ENCODE measurements around the gene LRRK2. TPM values are rescaled to one million over a fixed set of nuclear protein-coding genes. Genes with fewer than 3 reads are reported as not detected.

LRRK2 gene
- total RNA-seq, 2 donors from 2014 or later = 28.8 to 32.0 TPM

GRCh38 chr12:40314927-40315326 lies 90.1 kb downstream of the LRRK2 start:
- DNase-seq (ENCODE audit: low spot score) = no peak
- ATAC-seq (ENCODE audit: insufficient number of reproducible peaks, low FRiP score, low read depth) = no peak
- Histone ChIP-seq H3K27me3 (replicated peaks; ENCODE audit: insufficient read depth) (no peaks in the 10 kb centered on the region), H3K9me3 (no peaks in the 10 kb centered on the region), H3K4me1 (ENCODE audit: control insufficient read depth in 1 of 2, low read depth in 2 of 2) (no peaks in the 10 kb centered on the region), H3K36me3 (peaks cover 6% of the 10 kb centered on the region), H3K27ac (no peak overlapping the region), H3K4me3 (no peak overlapping the region)
- no peak for TF ChIP-seq CTCF (IDR thresholded peaks at IDR 0.05)

- no peaks in the 10 kb centered on the region for H3K27me3 ChIP-seq (replicated peaks; ENCODE audit: insufficient read depth)
- no peaks in the 10 kb centered on the region for H3K9me3 ChIP-seq
- H3K4me1 ChIP-seq (ENCODE audit: control insufficient read depth in 1 of 2, low read depth in 2 of 2) = no peaks in the 10 kb centered on the region
- no peak for TF ChIP-seq CTCF (IDR thresholded peaks at IDR 0.05)
- H3K4me3 ChIP-seq = no peak overlapping the region
- DNase-seq (ENCODE audit: low spot score) (no peak), ATAC-seq (ENCODE audit: insufficient number of reproducible peaks, low FRiP score, low read depth) (no peak)
- H3K36me3 ChIP-seq = peaks cover 2% of the 10 kb centered on the region
- no peak overlapping the region for H3K27ac ChIP-seq
Measured at GRCh38 chr12:40315375-40315774, 90.6 kb downstream of the LRRK2 start.

GRCh38 chr12:40324261-40324660 lies 99.5 kb downstream of the LRRK2 start:
- no peaks in the 10 kb centered on the region for H3K27me3 ChIP-seq (replicated peaks; ENCODE audit: insufficient read depth)
- no peak overlapping the region for H3K27ac ChIP-seq
- ATAC-seq (ENCODE audit: insufficient number of reproducible peaks, low FRiP score, low read depth) (no peak), DNase-seq (ENCODE audit: low spot score) (no peak)
- H3K36me3 ChIP-seq = peaks cover 7% of the 10 kb centered on the region
- TF ChIP-seq CTCF (IDR thresholded peaks at IDR 0.05) = no peak
- no peak overlapping the region for H3K4me3 ChIP-seq
- H3K9me3 ChIP-seq = no peaks in the 10 kb centered on the region
- H3K4me1 ChIP-seq (ENCODE audit: control insufficient read depth in 1 of 2, low read depth in 2 of 2) = no peaks in the 10 kb centered on the region

- TF ChIP-seq CTCF (IDR thresholded peaks at IDR 0.05) = no peak
- DNase-seq (ENCODE audit: low spot score) (no peak), ATAC-seq (ENCODE audit: insufficient number of reproducible peaks, low FRiP score, low read depth) (no peak)
- no peak overlapping the region for H3K4me3 ChIP-seq
- H3K4me1 ChIP-seq (ENCODE audit: control insufficient read depth in 1 of 2, low read depth in 2 of 2) = no peaks in the 10 kb centered on the region
- no peak overlapping the region for H3K27ac ChIP-seq
- H3K9me3 ChIP-seq = peaks cover 5% of the 10 kb centered on the region
- H3K27me3 ChIP-seq (replicated peaks; ENCODE audit: insufficient read depth) = no peaks in the 10 kb centered on the region
- peaks cover 11% of the 10 kb centered on the region for H3K36me3 ChIP-seq
Measured at GRCh38 chr12:40325349-40325960, 100.7 kb downstream of the LRRK2 start.

- Histone ChIP-seq H3K4me3 (no peak overlapping the region), H3K9me3 (peaks cover 8% of the 10 kb centered on the region), H3K4me1 (ENCODE audit: control insufficient read depth in 1 of 2, low read depth in 2 of 2) (no peaks in the 10 kb centered on the region), H3K27me3 (replicated peaks; ENCODE audit: insufficient read depth) (no peaks in the 10 kb centered on the region), H3K36me3 (peaks cover 19% of the 10 kb centered on the region), H3K27ac (no peak overlapping the region)
- ATAC-seq (ENCODE audit: insufficient number of reproducible peaks, low FRiP score, low read depth) (no peak), DNase-seq (ENCODE audit: low spot score) (no peak)
- TF ChIP-seq CTCF (IDR thresholded peaks at IDR 0.05) = no peak
Measured at GRCh38 chr12:40327535-40327934, 102.7 kb downstream of the LRRK2 start.

Measured in thoracic aorta (tissue), 2 donors.